ENCODE measurements around the gene IQGAP3. TPM values are rescaled to one million over a fixed set of nuclear protein-coding genes. Genes with fewer than 3 reads are reported as not detected.

The IQGAP3 gene
- total and polyA plus RNA-seq, 2 donors (not counting 1 experiment from before 2014, with no cell fraction given), result 2.7 to 16.0 TPM

DNA sequence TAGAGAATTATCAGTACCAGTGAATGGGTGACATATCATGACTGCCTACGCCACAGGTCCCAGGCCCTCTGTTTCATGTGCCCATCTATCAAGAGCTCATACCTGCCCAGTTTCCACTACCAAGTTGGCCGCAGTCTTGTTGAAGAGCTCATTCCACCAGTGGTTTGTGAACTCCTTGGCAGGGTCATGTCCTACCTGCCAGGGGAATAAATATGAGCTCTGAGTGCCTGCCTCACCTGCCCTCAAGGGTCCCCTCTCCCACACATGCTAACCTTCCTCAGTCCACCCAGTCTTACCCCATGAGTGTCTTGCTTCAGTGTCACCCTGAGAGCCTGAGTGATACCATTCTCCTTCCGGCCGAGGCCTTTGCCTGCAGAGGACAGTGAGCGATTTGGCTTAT lies 25.8 kb upstream of the IQGAP3 start:
- no peak for TF ChIP-seq EZH2 (IDR thresholded peaks at IDR 0.05; ENCODE audit: low read length, missing control alignments)
- TF ChIP-seq CTCF (conservative IDR thresholded peaks at IDR 0.05 in 1 of 2, IDR thresholded peaks at IDR 0.05 in 1 of 2; ENCODE audit: low read depth in 1 of 2, low read length in 2 of 2), result no peak

GRCh38 chr1:156596426-156596825 lies 24.1 kb upstream of the IQGAP3 start:
- no peak for TF ChIP-seq CTCF (conservative IDR thresholded peaks at IDR 0.05 in 1 of 2, IDR thresholded peaks at IDR 0.05 in 1 of 2; ENCODE audit: low read depth in 1 of 2, low read length in 2 of 2)
- TF ChIP-seq EZH2 (IDR thresholded peaks at IDR 0.05; ENCODE audit: low read length, missing control alignments), result no peak

More for the DNA sequence above, 25.8 kb upstream of the IQGAP3 start:
- DNase-seq (ENCODE audit: low read depth in 2 of 2), result no peak
- peaks cover 20% of the 10 kb centered on the region for H3K36me3 ChIP-seq (ENCODE audit: control insufficient read depth, insufficient read depth, low read length)
- peaks cover 15% of the 10 kb centered on the region for H3K79me2 ChIP-seq (ENCODE audit: control insufficient read depth, insufficient read depth, low read length)
- no peak overlapping the region for H3K9ac ChIP-seq (ENCODE audit: insufficient read depth, low read length)
- no peaks in the 10 kb centered on the region for H3K9me3 ChIP-seq (ENCODE audit: control insufficient read depth, insufficient read depth, low read depth, low read length)
- H3K4me1 ChIP-seq (ENCODE audit: control insufficient read depth, extremely low read depth, insufficient read depth, low read length), result peaks cover 7% of the 10 kb centered on the region
- no peaks in the 10 kb centered on the region for H4K20me1 ChIP-seq (ENCODE audit: control insufficient read depth, extremely low read depth, insufficient read depth, low read length)
- H3K4me2 ChIP-seq (ENCODE audit: extremely low read depth, insufficient read depth, low read length), result no peak overlapping the region
- no peak overlapping the region for H3K27ac ChIP-seq (ENCODE audit: insufficient read depth, low read length)
- H3K27me3 ChIP-seq (ENCODE audit: control insufficient read depth, insufficient read depth, low read length), result no peaks in the 10 kb centered on the region
- no peak overlapping the region for H2AFZ ChIP-seq (ENCODE audit: low read length)
- H3K4me3 ChIP-seq (replicated peaks in 1 of 4; ENCODE audit: control extremely low read depth in 1 of 4, insufficient read depth in 1 of 4, low read depth in 3 of 4, low read length in 4 of 4), result no peak overlapping the region

GRCh38 chr1:156595016-156595415 lies 22.7 kb upstream of the IQGAP3 start:
- peaks cover 8% of the 10 kb centered on the region for H3K79me2 ChIP-seq (ENCODE audit: control insufficient read depth, insufficient read depth, low read length)
- H3K27me3 ChIP-seq (ENCODE audit: control insufficient read depth, insufficient read depth, low read length), result no peaks in the 10 kb centered on the region
- no peak overlapping the region for H3K9ac ChIP-seq (ENCODE audit: insufficient read depth, low read length)
- H3K4me1 ChIP-seq (ENCODE audit: control insufficient read depth, extremely low read depth, insufficient read depth, low read length), result no peaks in the 10 kb centered on the region
- no peaks in the 10 kb centered on the region for H4K20me1 ChIP-seq (ENCODE audit: control insufficient read depth, extremely low read depth, insufficient read depth, low read length)
- no peak overlapping the region for H3K4me2 ChIP-seq (ENCODE audit: extremely low read depth, insufficient read depth, low read length)
- no peaks in the 10 kb centered on the region for H3K9me3 ChIP-seq (ENCODE audit: control insufficient read depth, insufficient read depth, low read depth, low read length)
- H2AFZ ChIP-seq (ENCODE audit: low read length), result no peak overlapping the region
- no peak for DNase-seq (ENCODE audit: low read depth in 2 of 2)
- peaks cover 22% of the 10 kb centered on the region for H3K36me3 ChIP-seq (ENCODE audit: control insufficient read depth, insufficient read depth, low read length)
- H3K27ac ChIP-seq (ENCODE audit: insufficient read depth, low read length), result no peak overlapping the region
- H3K4me3 ChIP-seq (replicated peaks in 1 of 4; ENCODE audit: control extremely low read depth in 1 of 4, insufficient read depth in 1 of 4, low read depth in 3 of 4, low read length in 4 of 4), result no peak overlapping the region
- TF ChIP-seq EZH2 (IDR thresholded peaks at IDR 0.05; ENCODE audit: low read length, missing control alignments), result no peak

More at GRCh38 chr1:156596426-156596825, 24.1 kb upstream of the IQGAP3 start:
- no peaks in the 10 kb centered on the region for H3K27me3 ChIP-seq (ENCODE audit: control insufficient read depth, insufficient read depth, low read length)
- peaks cover 22% of the 10 kb centered on the region for H3K36me3 ChIP-seq (ENCODE audit: control insufficient read depth, insufficient read depth, low read length)
- DNase-seq (ENCODE audit: low read depth in 2 of 2), result no peak
- peaks cover 18% of the 10 kb centered on the region for H3K79me2 ChIP-seq (ENCODE audit: control insufficient read depth, insufficient read depth, low read length)
- H3K27ac ChIP-seq (ENCODE audit: insufficient read depth, low read length), result no peak overlapping the region
- no peaks in the 10 kb centered on the region for H3K4me1 ChIP-seq (ENCODE audit: control insufficient read depth, extremely low read depth, insufficient read depth, low read length)
- H3K9ac ChIP-seq (ENCODE audit: insufficient read depth, low read length), result no peak overlapping the region
- no peak overlapping the region for H2AFZ ChIP-seq (ENCODE audit: low read length)
- no peaks in the 10 kb centered on the region for H3K9me3 ChIP-seq (ENCODE audit: control insufficient read depth, insufficient read depth, low read depth, low read length)
- no peak overlapping the region for H3K4me3 ChIP-seq (replicated peaks in 1 of 4; ENCODE audit: control extremely low read depth in 1 of 4, insufficient read depth in 1 of 4, low read depth in 3 of 4, low read length in 4 of 4)
- no peak overlapping the region for H3K4me2 ChIP-seq (ENCODE audit: extremely low read depth, insufficient read depth, low read length)
- H4K20me1 ChIP-seq (ENCODE audit: control insufficient read depth, extremely low read depth, insufficient read depth, low read length), result no peaks in the 10 kb centered on the region
